HG03565 (cell line): Measurements from ENCODE around the gene HEPH.
"Not testable (repeated sequence)": the region's sequence is repeated elsewhere in the genome, so short reads cannot be mapped to it uniquely, and the experiment has no call there.

Source experiments
- ATAC-seq: cut with Tn5 transposase; IDR thresholded peaks from one replicate; pipeline ENCODE4 v1.9.1; 2021; ENCODE audit warnings: mild to moderate bottlenecking, moderate library complexity; ENCODE audit not compliant: unreplicated experiment

The HEPH gene

DNA sequence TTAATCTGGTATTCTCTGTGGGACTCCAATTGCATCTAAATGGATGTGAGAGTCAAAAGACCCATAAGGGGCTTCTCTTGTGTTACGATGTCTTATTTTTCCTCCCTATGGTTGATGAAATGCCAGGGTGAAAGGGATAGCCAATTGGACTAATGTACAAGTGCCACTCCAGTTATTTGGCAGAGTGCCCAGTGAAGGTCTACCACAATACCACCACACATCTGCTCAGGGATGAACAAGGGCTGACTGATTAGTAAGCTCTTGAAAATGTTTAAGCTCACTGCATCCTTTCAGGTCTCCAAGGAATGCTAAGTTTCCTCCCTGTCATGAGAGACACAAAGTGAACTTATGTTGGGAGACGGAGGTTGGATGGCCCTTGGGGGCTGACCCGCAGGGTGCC, 57.8 kb downstream of the HEPH start:
- no peak for ATAC-seq

DNA sequence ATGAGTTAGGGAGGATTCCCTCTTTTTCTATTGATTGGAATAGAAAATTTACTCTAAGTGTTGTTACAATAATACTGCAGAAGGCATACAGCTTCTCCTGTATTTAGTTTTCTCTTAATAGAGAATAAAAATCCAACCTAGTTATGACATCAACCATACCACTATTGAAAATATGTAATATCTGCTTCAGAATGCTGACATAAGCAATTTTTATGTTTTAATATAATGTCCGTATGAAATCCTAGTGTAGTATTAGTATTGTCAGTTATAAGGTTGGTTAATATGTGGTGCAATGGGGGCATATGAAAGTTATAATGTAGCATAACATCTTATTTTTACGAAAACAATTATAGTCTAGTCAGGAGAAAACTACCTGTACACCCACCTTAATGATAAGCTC, 68.2 kb downstream of the HEPH start:
- ATAC-seq, result no peak

DNA sequence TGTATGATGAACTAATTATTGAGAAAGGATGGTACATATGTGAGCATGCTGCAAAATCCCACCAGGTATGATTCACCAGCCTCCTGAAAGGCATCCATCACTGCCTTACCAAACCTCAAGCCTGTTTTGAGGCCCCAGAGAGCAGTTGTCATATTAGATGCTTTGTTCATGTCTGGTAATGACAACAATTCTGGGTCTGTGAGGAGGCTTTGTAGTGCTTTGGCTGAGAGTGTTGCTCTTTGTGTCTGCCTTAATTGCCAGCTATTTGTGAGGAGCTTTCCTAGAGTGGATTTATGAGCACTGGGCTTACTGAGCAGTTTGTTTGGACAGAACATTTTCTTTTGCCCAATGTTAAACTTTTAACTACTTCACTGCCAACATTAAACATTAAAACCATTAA, 69.2 kb downstream of the HEPH start:
- no peak for ATAC-seq

DNA sequence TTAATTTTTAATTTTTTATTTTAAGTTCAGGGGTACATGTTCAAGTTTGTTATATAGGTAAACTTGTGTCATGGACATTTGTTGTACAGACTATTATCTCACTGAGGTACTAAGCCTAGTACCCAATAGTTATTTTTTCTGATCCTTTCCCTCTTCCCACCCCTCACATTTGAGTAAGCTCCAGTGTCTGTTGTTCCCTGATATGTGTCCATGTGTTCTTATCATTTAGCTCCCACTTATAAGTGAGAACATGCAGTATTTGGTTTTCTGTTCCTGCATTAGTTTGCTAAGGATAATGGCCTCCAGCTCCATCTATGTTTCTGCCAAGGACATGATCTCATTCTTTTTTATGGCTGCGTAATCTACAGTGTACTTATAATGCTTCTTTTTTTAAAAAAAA, 69.9 kb downstream of the HEPH start:
- ATAC-seq, result not testable (repeated sequence)

DNA sequence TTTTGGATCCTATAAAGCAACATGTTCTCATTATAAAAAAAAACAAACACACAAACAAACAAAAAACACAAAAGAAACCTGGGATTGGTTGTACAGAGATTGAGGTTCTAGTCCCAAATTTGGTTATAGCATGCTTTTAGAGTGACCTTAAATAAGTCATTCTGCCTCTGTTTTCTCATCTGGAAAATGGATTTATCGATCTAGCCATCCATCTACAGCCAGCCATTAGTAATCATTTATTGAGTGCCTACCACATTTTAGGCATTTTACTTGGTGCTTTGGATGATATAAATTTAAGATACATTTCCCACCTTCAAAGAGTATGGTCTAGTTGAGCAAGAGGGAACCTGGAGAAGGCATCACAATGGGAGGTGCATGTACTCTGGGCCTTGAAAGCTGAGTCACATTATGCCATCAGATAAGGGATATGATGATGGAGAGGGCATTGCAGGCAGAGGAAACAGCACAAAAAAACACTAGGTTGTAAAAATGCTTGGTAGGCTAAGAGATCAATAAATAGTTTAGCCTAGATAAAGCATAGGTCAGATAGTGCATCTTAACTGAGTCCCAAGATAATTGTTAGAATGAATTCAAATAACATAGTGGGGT, 91.4 kb downstream of the HEPH start:
- no peak for ATAC-seq

DNA sequence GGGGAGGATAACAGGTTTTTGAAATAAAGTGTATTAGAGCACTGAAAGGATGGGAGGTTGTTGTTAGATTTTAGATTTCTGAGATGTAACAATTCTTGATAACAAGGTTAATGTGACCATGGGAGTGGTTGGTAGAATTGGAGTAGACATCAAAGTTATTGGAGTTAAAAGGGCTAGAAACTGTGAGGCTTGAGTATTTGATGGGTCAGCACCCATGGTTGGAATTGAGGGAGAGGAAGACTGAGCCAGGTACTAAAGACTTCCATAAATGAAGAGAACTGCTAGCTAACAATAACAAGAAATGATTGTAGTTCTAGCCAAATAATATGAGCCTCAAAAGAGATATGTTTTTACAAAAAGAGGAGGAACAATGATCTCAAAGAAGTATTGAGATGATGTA, 98.8 kb downstream of the HEPH start:
- no peak for ATAC-seq
